Dermis blood vessel endothelial cell (primary cell): ENCODE measurements around the gene GULP1. TPM values are rescaled to one million over a fixed set of nuclear protein-coding genes. Genes with fewer than 3 reads are reported as not detected.
"Not testable (repeated sequence)": the region's sequence is repeated elsewhere in the genome, so short reads cannot be mapped to it uniquely, and the experiment has no call there.

Experiments
- DNase-seq: peaks from one replicate; pipeline ENCODE4 v3.0.0; 2010
- total RNA-seq: library from RNA; depleted of rRNA; stranded (reverse); fragments of >200 nt; gene quantifications from 2 replicates; pipeline ENCODE4 v1.2.3, GENCODE V29; 2014

GULP1 gene
- total RNA-seq, 1 donor from 2014 or later: 15.7 TPM

DNA sequence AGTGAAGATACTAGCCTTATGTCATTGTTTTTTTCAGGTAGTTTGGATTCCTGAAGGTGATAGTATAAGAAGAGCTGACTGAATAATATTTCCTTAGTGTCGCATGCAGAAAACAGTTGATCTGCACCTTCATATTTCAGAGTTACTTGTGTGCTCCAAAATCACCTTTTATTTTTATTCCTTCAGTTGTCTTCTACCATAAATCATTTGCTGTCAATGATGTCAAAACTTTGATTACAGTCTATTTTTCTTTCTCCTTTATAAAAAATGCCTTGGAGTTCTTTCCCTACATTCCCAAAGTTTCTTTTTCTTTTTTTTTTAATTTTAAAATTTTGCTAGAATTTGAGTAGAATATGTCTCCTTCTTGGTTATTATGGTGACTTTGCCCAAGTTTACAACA, 142.3 kb downstream of the GULP1 start:
- DNase-seq: no peak

DNA sequence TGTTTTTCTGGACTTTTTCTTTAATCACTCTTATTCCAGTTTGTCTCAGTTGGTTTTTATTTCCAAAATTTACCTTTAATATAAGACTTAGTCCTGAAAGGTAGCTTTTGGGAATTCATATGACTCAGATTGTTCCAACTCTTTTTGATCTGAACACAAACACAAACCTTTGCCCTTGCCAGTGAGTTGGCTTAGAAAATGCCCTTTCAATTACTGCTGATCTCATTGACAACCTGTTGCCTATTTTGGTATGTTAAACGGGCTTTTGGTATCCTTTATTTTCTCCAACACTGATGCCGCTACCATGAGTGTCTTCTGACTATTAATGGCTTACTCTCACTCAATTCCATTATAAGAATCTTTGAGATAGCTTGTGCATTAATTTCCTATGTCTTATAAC, 143.4 kb downstream of the GULP1 start:
- no peak for DNase-seq

- DNase-seq: no peak
Measured at GRCh38 chr2:188437537-188437936, 145.9 kb downstream of the GULP1 start.

DNA sequence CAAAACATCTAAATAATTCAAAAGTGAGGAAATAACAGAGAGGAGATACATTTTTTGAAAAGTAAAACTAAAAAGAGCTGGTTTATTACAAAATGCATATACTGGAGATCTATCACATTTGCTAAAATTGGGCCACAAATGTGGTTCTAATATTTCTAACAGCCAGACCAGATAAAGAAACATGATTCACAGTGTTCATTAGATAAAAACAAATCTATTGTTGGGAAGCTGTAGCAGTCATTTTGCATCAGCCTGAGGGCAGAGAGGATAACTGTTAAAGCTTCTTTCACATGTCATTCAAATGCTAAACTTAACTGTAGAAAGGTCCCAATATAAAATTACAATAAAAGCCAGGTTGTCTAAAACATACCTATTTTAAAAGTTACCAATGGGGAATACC, 148.3 kb downstream of the GULP1 start:
- no peak for DNase-seq

DNA sequence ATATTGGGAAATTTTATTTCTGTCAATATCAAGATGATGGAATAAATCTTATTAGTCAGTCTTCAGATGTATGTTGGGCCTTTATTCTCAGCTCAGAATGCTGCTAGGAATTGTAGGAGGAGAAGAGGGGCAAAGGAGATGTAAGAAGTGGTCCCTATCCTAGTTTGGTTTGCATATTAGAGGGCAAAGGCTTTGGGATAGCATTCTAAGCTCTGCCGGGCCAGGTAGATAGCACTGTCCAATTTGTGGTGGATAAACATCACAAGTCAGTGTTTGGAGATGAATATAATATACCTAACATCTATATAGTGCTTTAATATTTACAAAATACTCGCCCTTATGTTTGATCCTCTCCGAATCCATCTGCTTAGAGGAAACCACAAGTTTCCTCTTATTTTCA, 149.2 kb downstream of the GULP1 start:
- DNase-seq: no peak

- no peak for DNase-seq
Measured at GRCh38 chr2:188441288-188441947, 149.7 kb downstream of the GULP1 start.

DNA sequence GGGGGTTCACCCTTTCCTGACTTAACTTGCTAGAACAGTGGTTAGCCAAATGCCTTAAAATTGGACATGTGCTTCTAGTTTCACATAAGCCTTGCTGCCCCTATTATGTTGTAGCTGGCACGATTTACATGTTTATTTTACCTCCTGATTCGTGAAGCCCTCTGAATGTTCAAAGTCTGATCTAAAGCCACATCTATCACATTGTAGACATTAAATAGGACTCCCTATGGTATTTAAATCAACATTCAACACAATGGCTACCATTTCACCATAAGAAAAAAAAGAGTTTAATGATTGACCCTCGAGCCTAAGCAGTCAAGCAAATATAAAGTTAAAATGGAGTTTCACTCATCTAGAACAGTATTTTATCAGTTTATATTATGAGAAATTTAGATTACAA, 151.5 kb downstream of the GULP1 start:
- DNase-seq: no peak

DNA sequence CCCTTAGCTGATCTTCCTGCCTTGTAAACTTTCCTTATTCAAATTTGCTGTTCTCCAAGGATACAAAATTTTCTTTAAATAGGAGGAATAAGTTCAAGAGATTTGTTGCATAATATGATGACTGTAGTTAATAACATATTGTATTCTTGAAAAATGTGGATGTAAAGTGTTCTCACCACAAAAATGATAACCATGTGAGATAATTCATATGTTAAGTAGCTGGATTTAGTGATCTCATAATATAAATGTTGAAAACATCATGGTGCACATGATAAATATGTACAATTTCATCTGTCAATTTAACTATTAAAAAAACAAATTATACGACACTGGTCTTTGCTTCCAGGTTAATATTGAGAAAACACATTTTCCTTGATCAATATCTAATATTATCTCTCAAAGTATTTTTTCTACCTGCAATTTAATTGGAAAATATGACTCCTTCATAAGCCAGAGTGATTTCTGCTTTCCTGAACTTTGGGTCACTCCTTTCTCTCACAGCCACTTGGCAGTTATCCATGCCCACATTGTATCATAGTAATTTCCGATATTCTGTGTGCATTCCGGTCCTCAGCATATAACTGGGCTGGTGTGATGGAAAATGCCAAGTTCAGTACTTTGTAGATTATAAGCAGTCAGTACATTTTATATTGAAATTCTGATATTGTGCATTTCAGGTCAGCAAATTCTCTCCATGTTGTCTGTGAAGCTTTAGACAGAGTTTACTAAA, 152.6 kb downstream of the GULP1 start:
- peak; percentile 64 for DNase-seq

GRCh38 chr2:188449561-188449960, 157.9 kb downstream of the GULP1 start:
- DNase-seq: no peak

DNA sequence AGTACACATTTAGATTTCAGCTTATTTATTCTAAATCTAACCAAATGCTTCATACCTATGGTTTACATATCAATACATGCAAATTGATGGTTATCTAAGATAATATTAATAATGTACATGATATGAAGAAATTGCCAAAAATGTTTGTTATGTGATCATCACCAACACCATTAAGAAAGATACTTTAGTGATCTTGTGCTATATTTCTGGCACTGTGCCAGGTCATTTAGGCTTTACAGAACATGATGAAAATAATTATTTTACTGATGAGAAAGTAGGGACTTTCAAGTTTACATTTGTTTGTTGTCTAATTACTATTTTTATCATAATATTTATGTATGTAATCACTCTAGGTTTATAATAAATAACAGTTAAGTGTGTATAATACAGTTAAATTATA, 158.3 kb downstream of the GULP1 start:
- peak; percentile 10 for DNase-seq

DNA sequence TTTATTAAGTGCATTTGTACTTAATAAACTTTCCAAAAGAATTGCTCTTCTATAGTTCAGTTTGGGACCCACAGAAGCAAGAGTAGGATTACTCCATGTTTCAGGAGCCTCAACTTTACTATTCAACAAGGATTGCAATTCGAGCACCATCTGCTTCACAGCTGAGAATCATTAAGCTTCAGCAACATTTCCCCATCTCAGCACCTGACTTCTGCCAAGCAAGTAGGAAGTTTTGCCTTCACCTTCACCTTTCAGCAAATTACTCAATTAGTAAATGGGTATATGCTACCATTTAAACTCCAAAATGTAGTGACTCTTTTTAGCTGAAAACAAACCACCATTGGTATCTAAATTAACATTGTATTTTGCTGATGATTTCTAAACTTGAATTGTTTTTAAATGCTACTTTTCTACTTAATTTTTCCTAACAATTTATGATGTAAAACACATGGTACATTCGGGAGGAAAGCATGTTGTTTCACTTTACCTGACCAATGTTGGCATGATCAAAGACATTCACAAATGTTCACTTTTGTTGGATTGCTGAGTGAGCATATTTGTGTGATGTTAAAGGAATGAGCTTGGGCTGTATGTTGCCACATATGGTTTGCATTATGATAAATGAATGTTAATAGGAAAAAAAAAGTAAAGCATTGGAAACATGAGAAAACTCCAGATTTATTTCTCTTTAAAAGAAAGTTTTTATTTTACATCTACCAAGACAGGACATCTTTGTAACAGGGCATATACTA, 159.2 kb downstream of the GULP1 start:
- DNase-seq: no peak

- DNase-seq: no peak
Measured at GRCh38 chr2:188452084-188452483, 160.4 kb downstream of the GULP1 start.

GRCh38 chr2:188456114-188456909, 164.6 kb downstream of the GULP1 start:
- DNase-seq: peak; percentile 1

DNA sequence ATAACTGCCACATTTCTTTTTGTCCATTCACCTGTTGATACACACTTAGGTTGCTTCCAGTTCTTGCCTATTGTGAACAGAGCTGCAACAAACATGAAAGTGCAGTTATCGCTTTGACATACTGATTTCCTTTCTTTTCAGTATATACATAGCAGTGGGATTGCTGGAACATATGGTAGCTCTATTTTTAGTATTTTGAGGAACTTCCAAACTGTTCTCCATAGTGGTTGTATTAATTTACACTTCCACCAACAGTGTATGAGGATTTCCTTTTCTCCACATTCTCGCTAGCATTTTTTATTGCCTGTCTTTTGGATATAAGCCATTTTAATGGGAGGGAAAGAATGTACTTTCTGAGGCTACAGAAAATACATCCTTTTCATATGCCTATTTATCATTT, 167.4 kb downstream of the GULP1 start:
- no peak for DNase-seq

DNA sequence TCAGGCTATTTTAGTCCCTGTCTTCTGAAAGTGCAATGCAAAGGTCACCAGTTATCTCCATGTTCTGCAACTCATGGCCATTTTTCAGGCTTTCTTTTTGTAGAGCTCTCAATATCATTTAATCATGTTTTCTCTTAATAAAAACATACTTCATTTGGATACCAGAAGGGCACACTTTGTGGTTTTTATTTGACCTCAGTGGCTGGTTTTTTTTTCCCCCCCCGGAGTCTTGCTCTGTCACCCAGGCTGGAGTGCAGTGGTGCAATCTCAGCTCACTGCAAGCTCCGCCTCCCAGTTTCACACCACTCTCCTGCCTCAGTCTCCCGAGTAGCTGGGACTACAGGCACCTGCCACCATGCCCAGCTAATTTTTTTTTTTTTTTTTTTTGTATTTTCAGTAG, 174.4 kb downstream of the GULP1 start:
- not testable (repeated sequence) for DNase-seq

- DNase-seq: no peak
Measured at GRCh38 chr2:188466761-188467160, 175.1 kb downstream of the GULP1 start.

GRCh38 chr2:188471166-188471565, 179.5 kb downstream of the GULP1 start:
- DNase-seq: no peak

- no peak for DNase-seq
Measured at GRCh38 chr2:188473306-188473705, 181.6 kb downstream of the GULP1 start.

GRCh38 chr2:188474316-188474715, 182.6 kb downstream of the GULP1 start:
- DNase-seq: no peak

GRCh38 chr2:188475945-188476344, 184.3 kb downstream of the GULP1 start:
- no peak for DNase-seq

DNA sequence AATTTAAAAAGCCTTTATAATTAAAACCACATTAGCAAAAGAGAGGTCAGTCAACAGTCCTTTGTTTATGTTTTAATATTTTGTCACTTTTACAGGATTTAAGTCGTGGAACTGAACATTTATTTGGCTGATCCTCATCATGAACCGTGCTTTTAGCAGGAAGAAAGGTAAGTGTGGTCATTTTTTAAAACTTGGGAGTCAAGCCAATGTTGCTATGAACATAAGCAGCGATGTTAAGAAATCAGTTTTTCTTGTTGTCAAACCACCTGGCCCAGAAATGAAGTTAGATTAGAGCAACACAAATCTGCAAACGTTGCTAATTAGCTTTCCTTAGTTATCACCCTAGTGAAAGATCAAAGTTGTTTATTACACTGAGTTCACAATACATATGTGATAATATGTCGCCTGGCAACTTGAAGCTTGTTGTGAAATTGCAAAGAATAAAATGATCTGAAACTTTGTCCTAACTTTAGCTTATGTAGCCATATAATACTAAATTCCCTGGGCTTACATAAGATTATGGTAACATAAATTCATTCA, 186.0 kb downstream of the GULP1 start:
- no peak for DNase-seq

DNA sequence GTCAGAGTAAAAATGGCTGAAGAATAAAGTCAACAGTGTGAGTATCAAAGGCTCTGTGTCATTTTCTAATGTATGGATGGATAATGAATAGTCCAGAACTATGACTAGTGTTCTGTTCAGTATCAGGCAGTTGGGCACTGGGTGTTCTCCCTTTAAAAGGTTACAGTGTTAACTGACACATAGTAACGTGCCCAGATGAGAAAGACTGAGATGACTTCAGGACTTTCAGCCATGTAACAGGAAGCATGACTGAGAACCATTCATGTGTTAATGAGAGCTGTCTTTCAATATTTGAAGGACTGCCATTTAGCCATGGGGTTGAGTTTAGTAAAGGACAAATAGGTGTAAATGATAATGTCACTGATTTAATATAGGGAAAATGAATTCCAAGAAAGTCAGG, 187.1 kb downstream of the GULP1 start:
- peak; percentile 9 for DNase-seq

DNA sequence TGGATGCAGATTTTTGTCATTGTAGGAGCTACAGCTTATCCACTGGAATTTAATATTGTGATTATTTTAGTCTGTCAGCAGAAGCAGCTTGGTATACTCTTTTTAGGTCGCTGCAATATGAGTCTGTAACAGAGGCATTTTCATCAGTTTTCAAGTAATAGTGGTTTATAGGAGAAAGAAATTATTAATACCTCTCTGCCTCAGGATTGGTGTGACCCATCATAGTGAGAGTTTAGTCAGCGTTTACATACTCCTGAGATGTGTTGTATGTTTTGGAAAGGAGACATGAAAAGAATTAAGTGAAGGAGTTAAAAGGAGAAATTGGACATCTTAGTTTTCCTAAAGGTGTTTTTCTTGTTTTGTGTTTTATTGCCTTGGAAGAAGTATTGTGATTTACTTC, 189.8 kb downstream of the GULP1 start:
- DNase-seq: no peak
